HEK293 (cell line): ENCODE data around the gene RPS21.

Experiments used
- BCL11B ChIP-seq: fragments of 450-650 bp; formaldehyde crosslinking; IDR thresholded peaks from 2 replicates; pipeline ENCODE4 v1.5.1; 2016; ENCODE audit warnings: low read depth, missing biosample characterization, missing genetic modification characterization
- TRIM28 ChIP-seq: IDR thresholded peaks from 2 replicates; pipeline ENCODE4 v1.6.1; 2011; ENCODE audit warnings: low read length, control low read depth, borderline replicate concordance
- ZBTB10 ChIP-seq: fragments of 450-650 bp; formaldehyde crosslinking; IDR thresholded peaks from 2 replicates; pipeline ENCODE4 v1.5.1; 2016; ENCODE audit warnings: missing biosample characterization, missing genetic modification characterization
- ZBTB6 ChIP-seq: fragments of 450-650 bp; formaldehyde crosslinking; IDR thresholded peaks from 2 replicates; pipeline ENCODE4 v1.5.1; 2017; ENCODE audit warnings: missing biosample characterization, missing genetic modification characterization
- ZNF146 ChIP-seq: fragments of 450-650 bp; formaldehyde crosslinking; IDR thresholded peaks from 2 replicates; pipeline ENCODE4 v1.5.1; 2016; ENCODE audit warnings: missing biosample characterization, missing genetic modification characterization
- ZNF174 ChIP-seq: fragments of 450-650 bp; formaldehyde crosslinking; IDR thresholded peaks from 2 replicates; pipeline ENCODE4 v1.5.0; 2017; ENCODE audit warnings: missing biosample characterization, mild to moderate bottlenecking, missing genetic modification characterization
- ZNF335 ChIP-seq: fragments of 450-650 bp; formaldehyde crosslinking; conservative IDR thresholded peaks from 2 replicates; pipeline ENCODE4 v1.5.1; 2016; ENCODE audit warnings: missing biosample characterization, missing genetic modification characterization
- ZNF600 ChIP-seq: fragments of 450-650 bp; formaldehyde crosslinking; IDR thresholded peaks from 2 replicates; pipeline ENCODE4 v1.5.1; 2016; ENCODE audit warnings: missing biosample characterization, missing genetic modification characterization
- ZSCAN30 ChIP-seq: fragments of 450-650 bp; IDR thresholded peaks from 2 replicates; pipeline ENCODE4 v1.5.1; 2018; ENCODE audit warnings: missing biosample characterization, mild to moderate bottlenecking, missing genetic modification characterization, moderate library complexity
- TF ChIP-seq, protein P1 (sequence below): fragments of 450-650 bp; formaldehyde crosslinking; optimal IDR thresholded peaks from 2 replicates; pipeline ENCODE3; 2016; ENCODE audit warnings: missing biosample characterization, mild to moderate bottlenecking, missing genetic modification characterization
- TF ChIP-seq, protein P2 (sequence below): fragments of 450-650 bp; formaldehyde crosslinking; IDR thresholded peaks from 2 replicates; pipeline ENCODE4 v1.5.1; 2016; ENCODE audit warnings: missing biosample characterization, missing genetic modification characterization
- TF ChIP-seq, protein P3 (sequence below): fragments of 450-650 bp; formaldehyde crosslinking; IDR thresholded peaks from 2 replicates; pipeline ENCODE4 v1.5.1; 2017; ENCODE audit warnings: missing biosample characterization, missing genetic modification characterization

GRCh38 chr20:62344782-62345181 lies 42.1 kb upstream of the RPS21 start:
- TF ChIP-seq ZNF174 (tag by site-specific recombination): no peak
- TF ChIP-seq, protein P1, sequence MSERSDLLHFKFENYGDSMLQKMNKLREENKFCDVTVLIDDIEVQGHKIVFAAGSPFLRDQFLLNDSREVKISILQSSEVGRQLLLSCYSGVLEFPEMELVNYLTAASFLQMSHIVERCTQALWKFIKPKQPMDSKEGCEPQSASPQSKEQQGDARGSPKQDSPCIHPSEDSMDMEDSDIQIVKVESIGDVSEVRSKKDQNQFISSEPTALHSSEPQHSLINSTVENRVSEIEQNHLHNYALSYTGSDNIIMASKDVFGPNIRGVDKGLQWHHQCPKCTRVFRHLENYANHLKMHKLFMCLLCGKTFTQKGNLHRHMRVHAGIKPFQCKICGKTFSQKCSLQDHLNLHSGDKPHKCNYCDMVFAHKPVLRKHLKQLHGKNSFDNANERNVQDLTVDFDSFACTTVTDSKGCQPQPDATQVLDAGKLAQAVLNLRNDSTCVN (tag by site-specific recombination): no peak
- TF ChIP-seq ZNF335 (tag by site-specific recombination): no peak
- TF ChIP-seq BCL11B (tag by site-specific recombination): no peak
- TF ChIP-seq, protein P2, sequence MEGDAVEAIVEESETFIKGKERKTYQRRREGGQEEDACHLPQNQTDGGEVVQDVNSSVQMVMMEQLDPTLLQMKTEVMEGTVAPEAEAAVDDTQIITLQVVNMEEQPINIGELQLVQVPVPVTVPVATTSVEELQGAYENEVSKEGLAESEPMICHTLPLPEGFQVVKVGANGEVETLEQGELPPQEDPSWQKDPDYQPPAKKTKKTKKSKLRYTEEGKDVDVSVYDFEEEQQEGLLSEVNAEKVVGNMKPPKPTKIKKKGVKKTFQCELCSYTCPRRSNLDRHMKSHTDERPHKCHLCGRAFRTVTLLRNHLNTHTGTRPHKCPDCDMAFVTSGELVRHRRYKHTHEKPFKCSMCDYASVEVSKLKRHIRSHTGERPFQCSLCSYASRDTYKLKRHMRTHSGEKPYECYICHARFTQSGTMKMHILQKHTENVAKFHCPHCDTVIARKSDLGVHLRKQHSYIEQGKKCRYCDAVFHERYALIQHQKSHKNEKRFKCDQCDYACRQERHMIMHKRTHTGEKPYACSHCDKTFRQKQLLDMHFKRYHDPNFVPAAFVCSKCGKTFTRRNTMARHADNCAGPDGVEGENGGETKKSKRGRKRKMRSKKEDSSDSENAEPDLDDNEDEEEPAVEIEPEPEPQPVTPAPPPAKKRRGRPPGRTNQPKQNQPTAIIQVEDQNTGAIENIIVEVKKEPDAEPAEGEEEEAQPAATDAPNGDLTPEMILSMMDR (tag by site-specific recombination): no peak
- TF ChIP-seq ZNF600 (tag by site-specific recombination): no peak
- TF ChIP-seq TRIM28: no peak
- TF ChIP-seq ZBTB6: no peak
- TF ChIP-seq ZNF146 (tag by site-specific recombination): no peak
- no peak for TF ChIP-seq ZBTB10 (tag by site-specific recombination)
- TF ChIP-seq ZSCAN30 (tag by site-specific recombination): no peak
- TF ChIP-seq, protein P3, sequence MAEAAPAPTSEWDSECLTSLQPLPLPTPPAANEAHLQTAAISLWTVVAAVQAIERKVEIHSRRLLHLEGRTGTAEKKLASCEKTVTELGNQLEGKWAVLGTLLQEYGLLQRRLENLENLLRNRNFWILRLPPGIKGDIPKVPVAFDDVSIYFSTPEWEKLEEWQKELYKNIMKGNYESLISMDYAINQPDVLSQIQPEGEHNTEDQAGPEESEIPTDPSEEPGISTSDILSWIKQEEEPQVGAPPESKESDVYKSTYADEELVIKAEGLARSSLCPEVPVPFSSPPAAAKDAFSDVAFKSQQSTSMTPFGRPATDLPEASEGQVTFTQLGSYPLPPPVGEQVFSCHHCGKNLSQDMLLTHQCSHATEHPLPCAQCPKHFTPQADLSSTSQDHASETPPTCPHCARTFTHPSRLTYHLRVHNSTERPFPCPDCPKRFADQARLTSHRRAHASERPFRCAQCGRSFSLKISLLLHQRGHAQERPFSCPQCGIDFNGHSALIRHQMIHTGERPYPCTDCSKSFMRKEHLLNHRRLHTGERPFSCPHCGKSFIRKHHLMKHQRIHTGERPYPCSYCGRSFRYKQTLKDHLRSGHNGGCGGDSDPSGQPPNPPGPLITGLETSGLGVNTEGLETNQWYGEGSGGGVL: no peak
